Motor neuron (in vitro differentiated cells): Measurements from ENCODE around the gene ZNF526. TPM values are rescaled to one million over a fixed set of nuclear protein-coding genes. Genes with fewer than 3 reads are reported as not detected.

Source experiments
- ATAC-seq, 8 experiments: fragments of 200-7000 bp; cut with Tn5 transposase; replicated peaks in 6 of 8; 2 replicates each; pipeline ENCODE4 v1.8.0; 2021; ENCODE audit warnings: mild to moderate bottlenecking in 8 of 8, moderate library complexity in 8 of 8
- H3K27ac ChIP-seq, 2 donors: fragments of 250-450 bp; sonication (Bioruptor Pico); 2 replicates each; pipeline ENCODE4 v1.9.0; 2021; ENCODE audit warnings: antibody characterized with exemption in 2 of 2, mild to moderate bottlenecking in 2 of 2, moderate library complexity in 1 of 2
- H3K4me1 ChIP-seq, 2 donors: fragments of 250-450 bp; sonication (Bioruptor Pico); replicated peaks in 1 of 2; 2 replicates each; pipeline ENCODE4 v1.6.1; 2021; ENCODE audit warnings: antibody characterized with exemption in 2 of 2, mild to moderate bottlenecking in 2 of 2, moderate library complexity in 1 of 2
- H3K4me3 ChIP-seq, 5 donors: fragments of 250-450 bp; sonication (Bioruptor Pico); 2 replicates each; pipeline ENCODE4 v1.9.0; 2021; ENCODE audit warnings: antibody characterized with exemption in 5 of 5, mild to moderate bottlenecking in 5 of 5, moderate library complexity in 4 of 5
- whole genome bisulfite sequencing, 10 experiments: fragments of 450-650 bp; shearing (Covaris generic); methylation state at CpG; one replicate each; pipeline ENCODE4 v1.0.0; 2022; 5-methylcytosine and 5-hydroxymethylcytosine counted together
- in situ Hi-C, 9 experiments: fragments of 400-800 bp; cut with MboI; loops; one replicate each; pipeline ENCODE4 v1.15.0; 2021; ENCODE audit warnings: low sequenced_read_pairs in 9 of 9, low pct_unique_long_range_greater_than_20kb in 2 of 9; ENCODE audit not compliant: unreplicated experiment in 9 of 9
- total RNA-seq, 8 experiments: library from RNA; unstranded; fragments of 300-600 nt; gene quantifications; 2 replicates each; pipeline versions ENCODE4 v1.2.3 to v1.2.4, GENCODE V29; 2022

ZNF526 gene
- total RNA-seq, 8 experiments from 2014 or later, result 5.1 to 14.1 (median 8.0) TPM

DNA sequence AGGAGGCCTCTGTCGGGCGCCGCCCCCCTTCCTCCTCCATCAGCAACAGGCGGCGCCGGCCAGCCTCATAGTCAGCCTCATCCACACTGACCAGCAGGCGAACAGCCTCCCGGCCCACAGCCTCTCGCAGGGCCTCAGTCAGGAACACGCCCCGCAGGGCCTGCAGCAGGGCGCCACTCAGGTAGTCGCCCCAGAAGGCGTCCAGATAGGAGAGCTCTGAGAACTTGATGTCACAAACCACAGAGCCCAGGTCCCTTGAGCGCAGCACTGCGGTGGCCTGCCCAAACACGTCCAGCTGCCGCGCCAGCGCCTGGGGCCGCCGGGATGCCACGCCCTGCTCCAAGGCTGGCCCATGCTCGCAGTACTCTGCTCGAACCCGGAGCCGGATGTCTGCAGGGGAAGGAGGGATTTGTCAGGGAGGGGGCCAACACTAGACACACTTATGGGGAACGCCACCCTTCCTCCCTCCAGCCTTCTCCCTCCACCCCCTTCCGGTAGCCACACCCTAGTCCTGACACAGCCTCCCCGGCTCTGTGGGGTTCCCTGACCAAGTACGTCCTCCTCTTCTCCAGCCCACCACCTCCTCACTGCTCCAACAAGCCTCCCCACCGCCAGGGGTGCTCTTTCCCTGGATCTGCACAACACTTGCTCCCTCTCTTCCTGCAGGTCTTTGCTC lies 20.5 kb upstream of the ZNF526 start:
- Histone ChIP-seq H3K4me1 (no peaks in the 10 kb centered on the region), H3K27ac (no peak overlapping the region), H3K4me3 (no peak overlapping the region)
- ATAC-seq, result peak in 7 of 8 experiments; percentile 12 to 82 (median 61)
- in situ Hi-C loops, result loop anchor here in 3 of 9 experiments (10.0 to 25.0 kb wide), 2 partner anchors 75 to 87 kb away; no protein-coding TSS in a partner anchor
- WGBS, 10 experiments, result 40 to 90% (median 79%) methylated on average over 1 to 10 of the region's 32 CpGs; no CpG with 5 or more reads in 4 of the 10 experiments

DNA sequence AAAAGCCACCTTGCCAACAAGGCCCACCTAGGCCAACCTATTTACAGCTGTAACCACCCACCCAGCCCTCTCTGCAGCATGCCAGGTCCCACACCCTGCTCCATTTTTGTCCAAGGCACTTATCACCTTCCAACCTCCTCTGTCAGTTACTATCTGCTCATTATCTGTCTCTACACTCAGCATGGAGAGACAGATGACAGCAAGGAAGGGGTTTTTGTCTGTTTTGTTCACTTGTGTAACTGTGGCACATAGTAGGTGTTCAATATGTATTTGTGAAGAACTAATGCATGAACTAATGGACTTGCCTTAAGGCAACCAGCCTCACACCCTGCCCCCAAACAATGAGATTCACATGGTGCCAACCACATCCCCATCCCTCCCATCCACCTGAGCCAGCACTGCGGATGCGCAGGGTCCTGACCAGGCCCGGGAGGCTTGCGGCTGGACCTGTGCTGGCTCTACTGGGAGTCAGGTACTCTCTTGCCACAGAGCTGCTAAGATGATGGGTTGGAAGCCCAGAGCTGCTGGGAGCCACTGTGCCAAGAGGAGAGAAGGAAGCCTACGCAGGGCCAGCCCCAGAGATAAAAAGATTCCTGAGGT lies 19.9 kb upstream of the ZNF526 start:
- Histone ChIP-seq H3K4me1 (no peaks in the 10 kb centered on the region), H3K4me3 (no peak overlapping the region), H3K27ac (no peak overlapping the region)
- in situ Hi-C loops, result loop anchor here in 2 of 9 experiments (25.0 kb wide), 1 partner anchor 88 kb away; no protein-coding TSS in a partner anchor
- no peak for ATAC-seq
- 20 to 100% (median 100%) methylated on average over 1 to 5 of the region's 5 CpGs; no CpG with 5 or more reads in 7 of the 10 experiments for WGBS, 10 experiments

DNA sequence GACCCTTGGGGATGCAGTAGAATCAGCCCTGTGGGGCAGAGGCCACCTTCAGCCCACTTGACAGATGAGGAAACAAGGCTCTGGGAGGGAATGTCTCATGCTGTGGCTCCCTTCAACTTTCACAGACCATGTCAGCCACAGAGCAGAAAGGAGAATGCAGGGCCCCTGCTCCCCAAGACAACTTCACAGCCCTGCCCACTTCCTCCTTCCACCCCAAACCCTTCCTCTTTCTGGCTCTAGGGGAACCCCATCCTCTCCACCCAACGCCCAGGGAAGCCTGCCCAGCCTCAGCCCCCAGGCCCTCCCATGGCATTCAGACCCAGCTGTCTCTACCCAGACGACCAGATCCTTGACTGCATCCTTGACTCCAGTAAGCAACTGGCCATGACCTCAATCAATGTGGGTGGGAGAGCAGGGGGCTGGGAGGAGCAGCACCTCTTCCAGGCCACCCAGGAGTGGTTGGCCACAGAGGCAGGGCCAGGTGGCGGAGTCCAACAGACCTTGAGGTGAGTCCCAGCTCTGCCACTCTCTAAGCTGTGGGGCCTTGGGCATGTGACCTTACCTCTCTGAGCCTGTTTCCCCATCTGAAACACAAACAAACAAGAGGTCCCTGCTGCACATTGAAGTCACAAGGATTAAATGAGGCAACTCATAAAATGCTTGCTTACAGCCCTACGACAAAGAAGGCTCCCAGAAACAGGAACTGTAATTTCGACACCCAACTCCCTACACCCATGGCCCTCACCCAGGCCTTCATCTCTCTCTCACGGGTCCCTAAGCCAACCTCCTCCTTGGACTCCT lies 18.4 kb upstream of the ZNF526 start:
- no peak overlapping the region for H3K27ac ChIP-seq
- 72 to 100% (median 94%) methylated on average over 1 to 4 of the region's 6 CpGs; no CpG with 5 or more reads in 3 of the 10 experiments for WGBS, 10 experiments

DNA sequence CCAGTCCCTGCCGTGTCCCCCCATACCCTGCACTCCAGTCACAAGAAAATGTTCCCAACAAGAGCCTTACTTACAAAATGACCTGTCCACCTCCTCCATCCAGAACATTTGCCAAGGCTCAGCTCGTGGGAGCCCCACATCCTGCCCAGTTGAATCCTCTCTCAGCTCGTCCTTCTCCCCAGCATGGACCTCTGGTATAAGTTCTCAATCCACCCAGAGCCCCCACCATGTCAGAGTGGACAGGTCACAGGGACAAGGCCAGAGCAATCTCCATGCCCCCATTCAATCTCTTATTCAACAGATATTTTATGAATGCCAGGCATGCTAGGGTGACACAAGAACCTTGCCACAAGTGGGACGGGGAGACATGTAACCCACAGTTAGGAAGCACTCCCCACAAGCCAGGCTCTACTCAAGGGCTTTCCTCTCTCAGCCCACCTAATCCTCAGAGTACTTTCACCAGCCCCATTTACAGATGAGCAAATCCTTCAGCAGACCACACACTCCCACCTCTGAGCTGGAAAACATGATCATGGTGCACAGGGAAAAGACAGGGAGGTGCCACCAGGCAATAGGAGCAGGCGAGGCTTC lies 17.7 kb upstream of the ZNF526 start:
- WGBS, 10 experiments, result 57 to 100% (median 85%) methylated on average over 1 to 3 of the region's 5 CpGs; no CpG with 5 or more reads in 2 of the 10 experiments
- Histone ChIP-seq H3K4me1 (no peaks in the 10 kb centered on the region), H3K4me3 (no peak overlapping the region), H3K27ac (no peak overlapping the region)
- in situ Hi-C loops, result loop anchor here in 2 of 9 experiments (25.0 kb wide), 1 partner anchor 90 kb away; no protein-coding TSS in a partner anchor
- no peak for ATAC-seq

More for the DNA sequence above, 18.4 kb upstream of the ZNF526 start:
- Histone ChIP-seq H3K4me3 (no peak overlapping the region), H3K4me1 (no peaks in the 10 kb centered on the region)
- no peak for ATAC-seq
- in situ Hi-C loops, result loop anchor here in 2 of 9 experiments (25.0 kb wide), 1 partner anchor 89 kb away; no protein-coding TSS in a partner anchor

DNA sequence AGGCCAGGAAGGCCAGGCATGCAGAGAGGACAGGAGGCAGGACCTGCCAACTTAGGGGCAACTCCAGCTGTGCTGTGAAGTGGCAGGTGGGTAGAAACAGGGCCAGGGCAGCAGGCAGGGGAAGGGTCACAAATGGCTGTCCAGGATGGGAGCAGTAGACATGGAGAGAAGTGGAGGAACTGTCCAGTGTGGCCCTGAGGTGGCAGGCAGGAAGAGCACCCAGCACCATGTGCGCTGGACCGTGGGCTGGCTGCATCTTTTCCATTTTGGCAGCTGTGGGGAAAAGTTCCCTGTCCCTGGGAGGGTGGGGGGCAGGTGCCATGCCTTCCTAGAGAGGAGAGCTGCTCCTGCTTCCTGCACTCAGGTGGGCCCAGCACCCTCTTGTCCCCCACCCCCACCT lies 16.4 kb upstream of the ZNF526 start:
- Histone ChIP-seq H3K4me3 (no peak overlapping the region), H3K4me1 (no peaks in the 10 kb centered on the region), H3K27ac (no peak overlapping the region)
- in situ Hi-C loops, result loop anchor here in 2 of 9 experiments (25.0 kb wide), 1 partner anchor 91 kb away; no protein-coding TSS in a partner anchor
- WGBS, 10 experiments, result 92 to 100% methylated on average over 1 to 2 of the region's 2 CpGs; no CpG with 5 or more reads in 8 of the 10 experiments
- no peak for ATAC-seq

DNA sequence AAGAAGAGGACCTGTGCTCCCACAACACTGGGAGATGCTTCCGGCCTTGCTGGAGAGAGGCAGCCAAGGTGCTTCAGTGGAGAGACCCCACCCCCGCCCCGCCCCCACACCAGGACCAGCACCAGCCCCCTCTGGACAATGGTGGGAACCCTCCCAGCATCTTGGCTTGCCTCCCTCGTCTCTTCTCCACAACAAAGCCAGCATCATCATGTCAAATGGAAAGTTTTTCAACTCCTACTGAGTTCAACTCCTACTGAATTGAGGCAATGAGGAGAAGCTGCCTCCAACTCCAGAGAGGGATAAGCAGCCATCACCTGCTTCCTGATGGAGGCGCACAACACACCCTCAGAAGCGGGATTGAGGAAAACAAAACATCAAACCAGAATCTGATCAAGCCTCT lies 15.4 kb upstream of the ZNF526 start:
- Histone ChIP-seq H3K4me3 (no peak overlapping the region), H3K4me1 (no peaks in the 10 kb centered on the region), H3K27ac (no peak overlapping the region)
- WGBS, 10 experiments, result 63 to 100% (median 94%) methylated on average over 1 to 3 of the region's 6 CpGs; no CpG with 5 or more reads in 5 of the 10 experiments
- ATAC-seq, result no peak
- in situ Hi-C loops, result loop anchor here in 2 of 9 experiments (25.0 kb wide), 1 partner anchor 92 kb away; no protein-coding TSS in a partner anchor

DNA sequence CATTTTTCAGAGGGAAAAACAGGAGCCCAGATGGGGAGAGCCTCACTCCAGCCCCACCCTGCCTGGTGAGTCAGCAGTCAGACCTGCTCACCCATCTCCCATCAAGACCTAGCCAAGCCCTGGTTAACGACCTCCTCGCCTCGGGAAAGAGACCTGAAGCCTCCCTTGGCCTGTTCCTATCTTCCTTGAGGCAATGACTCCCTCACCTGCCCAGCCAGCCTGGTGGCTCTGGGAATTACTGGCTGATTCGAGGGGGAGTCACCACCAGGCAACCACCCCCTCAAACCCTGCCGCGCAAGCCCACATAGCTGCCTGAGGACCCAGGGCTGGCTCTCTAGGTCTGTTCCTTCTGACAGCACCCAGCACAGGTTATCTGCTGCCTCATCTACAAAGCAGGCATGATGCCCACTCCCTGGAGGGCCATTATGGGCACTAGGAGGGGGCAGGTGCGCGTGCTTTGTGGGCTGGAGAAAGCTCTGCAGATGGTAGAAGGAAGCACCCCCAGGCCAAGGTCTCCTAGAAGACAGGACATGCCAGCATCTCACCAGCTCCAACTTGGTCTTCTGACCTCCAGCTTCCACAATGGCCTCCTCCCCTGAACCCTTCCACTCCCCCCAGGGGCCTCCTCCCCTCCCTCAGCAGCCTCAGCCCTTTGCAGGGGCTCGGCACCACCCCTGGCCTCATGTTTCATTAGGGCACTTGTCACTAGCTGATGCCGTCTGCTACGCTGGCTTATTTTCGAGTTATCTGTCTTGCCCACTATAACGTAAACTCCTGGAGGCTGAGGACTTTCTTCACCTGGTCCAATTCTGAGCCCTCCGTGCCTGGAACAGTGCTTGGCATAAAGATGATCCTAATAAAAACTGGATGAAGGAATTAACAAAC lies 13.0 kb upstream of the ZNF526 start:
- 80 to 100% (median 90%) methylated on average over 1 to 3 of the region's 14 CpGs; no CpG with 5 or more reads in 7 of the 10 experiments for WGBS, 10 experiments
- Histone ChIP-seq H3K4me3 (no peak overlapping the region), H3K27ac (no peak overlapping the region), H3K4me1 (no peaks in the 10 kb centered on the region)
- ATAC-seq, result peak in 7 of 8 experiments; percentile 29 to 78 (median 39)
- in situ Hi-C loops, result loop anchor here in 2 of 9 experiments (25.0 kb wide), 1 partner anchor 95 kb away; no protein-coding TSS in a partner anchor

DNA sequence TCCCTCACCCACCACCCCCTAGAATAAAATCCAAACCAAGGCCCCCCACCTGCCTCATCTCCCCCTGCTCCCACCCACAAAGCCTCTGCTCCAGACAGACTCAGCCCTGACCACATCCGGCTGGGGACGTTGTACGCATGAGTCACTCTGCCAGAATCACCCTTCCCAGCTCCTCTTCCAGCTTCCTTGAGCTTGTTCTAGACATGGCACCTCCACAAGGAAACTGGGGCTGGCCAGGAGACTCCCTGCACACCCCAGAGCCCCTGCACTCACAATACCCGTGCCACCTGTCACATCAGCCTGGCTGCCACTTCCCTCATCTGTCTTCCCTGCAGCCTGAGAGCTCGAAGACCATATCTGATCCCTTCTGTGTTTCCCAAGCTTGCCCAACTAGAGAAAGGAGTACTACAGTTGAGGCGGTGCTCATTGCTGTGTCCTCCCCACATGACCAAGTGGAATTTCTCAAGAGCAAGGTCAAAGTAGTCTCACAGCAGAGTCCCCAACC lies 12.3 kb upstream of the ZNF526 start:
- peak in 4 of 8 experiments; percentile 34 to 61 (median 40) for ATAC-seq
- H3K4me3 ChIP-seq, result no peak overlapping the region
- in situ Hi-C loops, result loop anchor here in 2 of 9 experiments (25.0 kb wide), 1 partner anchor 96 kb away; no protein-coding TSS in a partner anchor
- H3K27ac ChIP-seq, result no peak overlapping the region
- 86 to 100% (median 90%) methylated on average over 1 to 5 of the region's 6 CpGs; no CpG with 5 or more reads in 4 of the 10 experiments for WGBS, 10 experiments
- H3K4me1 ChIP-seq, result no peaks in the 10 kb centered on the region

DNA sequence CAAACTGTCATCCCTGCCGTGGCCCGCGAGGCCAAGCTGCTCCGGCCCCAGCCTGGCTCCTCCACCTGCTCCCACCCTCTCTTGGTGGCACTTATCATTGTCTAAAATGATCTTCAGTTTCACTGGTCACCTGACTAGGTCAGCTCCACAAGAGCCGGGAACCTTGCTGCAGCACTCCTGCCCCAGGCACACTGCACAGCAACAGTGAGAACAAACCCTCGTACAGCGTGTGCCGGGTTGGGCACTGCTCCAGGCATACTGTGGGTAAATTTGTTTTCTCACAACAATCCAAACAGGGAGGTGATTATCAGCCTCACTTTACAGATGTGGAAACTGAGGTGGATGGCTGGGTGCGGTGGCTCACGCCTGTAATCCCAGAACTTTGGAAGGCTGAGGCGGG lies 11.5 kb upstream of the ZNF526 start:
- Histone ChIP-seq H3K27ac (no peak overlapping the region), H3K4me1 (no peaks in the 10 kb centered on the region), H3K4me3 (no peak overlapping the region)
- in situ Hi-C loops, result loop anchor here in 2 of 9 experiments (25.0 kb wide), 1 partner anchor 96 kb away; no protein-coding TSS in a partner anchor
- WGBS, 10 experiments, result 72 to 100% (median 92%) methylated on average over 1 to 9 of the region's 11 CpGs; no CpG with 5 or more reads in 3 of the 10 experiments
- no peak for ATAC-seq

DNA sequence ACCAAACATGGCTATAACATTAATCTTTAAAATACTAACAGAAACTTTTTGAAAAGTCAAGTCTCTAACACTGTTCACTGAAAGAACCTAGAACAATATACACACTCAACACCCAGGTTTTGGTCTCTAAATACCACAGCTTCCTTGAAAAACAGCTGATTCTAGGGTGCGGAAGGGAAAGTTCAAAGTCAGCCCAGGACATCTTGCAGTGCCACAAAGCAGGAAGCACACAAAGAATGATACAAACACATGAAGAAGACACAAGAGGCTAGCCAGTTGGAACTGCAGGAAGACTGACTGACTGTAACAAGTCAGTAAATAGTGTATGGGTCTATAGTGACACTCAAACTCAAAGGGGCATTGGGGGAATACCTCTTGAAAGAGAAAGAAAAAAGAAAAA lies 7.2 kb upstream of the ZNF526 start:
- in situ Hi-C loops, result loop anchor here in 2 of 9 experiments (25.0 kb wide), 1 partner anchor 101 kb away; no protein-coding TSS in a partner anchor
- Histone ChIP-seq H3K4me3 (no peak overlapping the region), H3K27ac (no peak overlapping the region), H3K4me1 (peaks cover 5 to 9% of the 10 kb centered on the region in 2 donors)
- no peak for ATAC-seq
- 67 to 100% (median 100%) methylated on average over 1 of the region's 1 CpG; no CpG with 5 or more reads in 2 of the 10 experiments for WGBS, 10 experiments

DNA sequence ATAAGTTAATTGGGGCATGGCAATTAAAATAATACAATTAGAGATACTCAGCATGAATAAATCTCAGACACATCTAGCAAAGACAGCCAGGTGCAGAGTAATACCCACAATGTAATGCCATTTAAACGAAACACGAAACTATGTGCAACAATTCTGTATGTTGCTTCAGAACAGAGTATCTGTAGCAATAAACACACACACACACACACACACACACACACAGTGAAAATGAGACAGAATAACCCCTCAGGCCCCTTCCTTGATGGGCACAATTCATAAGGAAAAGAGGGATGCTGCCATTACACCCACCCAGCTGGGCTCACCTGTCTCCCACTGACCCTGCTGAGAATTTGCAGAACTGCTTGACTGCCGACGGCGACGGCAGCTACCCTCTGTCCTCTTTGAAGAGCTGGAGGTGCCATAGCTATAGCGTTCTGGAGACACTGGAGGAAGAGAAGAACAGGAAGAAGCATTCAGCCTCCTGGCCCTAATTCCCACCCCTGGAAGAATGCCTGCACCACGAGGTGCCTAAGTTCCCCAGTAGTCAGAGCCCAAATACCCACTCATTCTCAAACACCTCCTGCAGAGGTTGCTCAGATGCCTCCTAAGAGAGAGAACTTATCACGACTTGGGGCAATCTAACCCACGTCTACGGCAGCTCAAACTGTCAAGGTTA lies 5.2 kb upstream of the ZNF526 start:
- 75 to 100% (median 99%) methylated on average over 1 to 9 of the region's 11 CpGs; no CpG with 5 or more reads in 2 of the 10 experiments for WGBS, 10 experiments
- H3K27ac ChIP-seq, result no peak overlapping the region
- ATAC-seq, result no peak
- in situ Hi-C loops, result loop anchor here in 2 of 9 experiments (25.0 kb wide), 1 partner anchor 103 kb away; no protein-coding TSS in a partner anchor
- H3K4me3 ChIP-seq, result peak overlapping the region in 1 of 5 donors; percentile 84
- peaks cover 17 to 22% of the 10 kb centered on the region in 2 donors for H3K4me1 ChIP-seq
